RPMI8226 (cell line): Measurements from ENCODE around the gene HECTD2.
"Not testable (repeated sequence)": the region's sequence is repeated elsewhere in the genome, so short reads cannot be mapped to it uniquely, and the experiment has no call there.

ENCODE experiments used
- DNase-seq: peaks from one replicate; pipeline ENCODE4 v3.0.0-alpha.2; 2015

Gene HECTD2

DNA sequence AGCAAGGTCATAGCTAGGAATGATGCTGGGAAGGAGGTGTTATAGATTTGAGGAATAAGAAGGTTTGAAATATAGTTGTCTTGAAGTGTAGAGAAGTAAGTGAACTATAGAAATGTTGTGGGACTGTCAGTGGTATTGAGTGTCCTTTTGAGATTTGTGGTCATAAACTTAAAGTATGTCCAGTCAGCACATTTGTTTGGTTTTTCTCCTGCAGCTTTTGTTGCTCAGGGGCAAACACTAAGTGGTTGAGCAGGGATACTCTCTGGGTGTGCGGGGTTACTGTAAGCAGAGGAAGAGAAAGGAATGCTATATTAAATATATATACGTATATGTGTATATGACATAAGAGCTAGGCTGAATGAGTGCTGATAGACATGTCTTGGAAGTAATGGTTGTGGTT lies 67.1 kb downstream of the HECTD2 start:
- peak; percentile 2 for DNase-seq

- no peak for DNase-seq
Measured at GRCh38 chr10:91479583-91479982, 69.4 kb downstream of the HECTD2 start.

GRCh38 chr10:91487911-91488582 lies 77.9 kb downstream of the HECTD2 start:
- DNase-seq: no peak

DNA sequence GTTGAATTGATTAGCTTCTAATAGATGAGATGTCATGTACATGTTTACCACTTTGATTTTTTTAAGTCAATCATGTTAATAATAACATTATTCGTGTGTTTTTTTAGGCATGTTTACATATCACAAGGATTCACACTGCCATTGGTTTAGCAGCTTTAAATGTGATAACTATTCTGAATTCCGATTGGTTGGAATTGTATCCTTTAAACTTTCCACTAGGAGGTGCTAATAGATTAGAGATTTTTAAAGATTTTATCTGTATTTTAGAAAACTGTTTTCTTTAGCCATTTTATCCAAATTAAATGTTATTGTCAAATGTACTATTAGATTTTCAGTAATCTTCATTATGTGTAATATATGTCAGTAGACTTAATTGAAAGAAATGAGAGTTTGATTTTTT lies 83.2 kb downstream of the HECTD2 start:
- DNase-seq: peak; percentile 11

- no peak for DNase-seq
Measured at GRCh38 chr10:91495402-91495801, 85.3 kb downstream of the HECTD2 start.

DNA sequence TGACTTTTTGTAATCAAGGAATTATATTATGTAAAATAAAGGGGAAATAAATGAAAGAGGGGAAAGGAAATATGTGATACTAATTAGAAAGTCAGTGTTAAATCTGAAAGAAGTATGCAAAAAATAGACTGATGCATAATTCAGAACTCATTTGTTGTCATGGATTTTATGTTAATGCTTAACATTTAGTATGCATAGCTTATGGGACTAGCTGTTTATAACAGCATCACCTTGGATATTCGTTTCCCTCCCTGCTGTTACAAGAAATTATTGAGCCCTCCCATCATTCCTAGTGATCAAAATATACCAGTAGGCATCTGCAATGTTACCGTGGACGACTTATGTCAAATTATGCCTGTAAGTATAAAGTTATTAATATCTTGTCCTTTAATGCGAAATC lies 85.9 kb downstream of the HECTD2 start:
- DNase-seq: no peak

- peak; percentile 49 for DNase-seq
Measured at GRCh38 chr10:91511549-91512330, 101.6 kb downstream of the HECTD2 start.

DNA sequence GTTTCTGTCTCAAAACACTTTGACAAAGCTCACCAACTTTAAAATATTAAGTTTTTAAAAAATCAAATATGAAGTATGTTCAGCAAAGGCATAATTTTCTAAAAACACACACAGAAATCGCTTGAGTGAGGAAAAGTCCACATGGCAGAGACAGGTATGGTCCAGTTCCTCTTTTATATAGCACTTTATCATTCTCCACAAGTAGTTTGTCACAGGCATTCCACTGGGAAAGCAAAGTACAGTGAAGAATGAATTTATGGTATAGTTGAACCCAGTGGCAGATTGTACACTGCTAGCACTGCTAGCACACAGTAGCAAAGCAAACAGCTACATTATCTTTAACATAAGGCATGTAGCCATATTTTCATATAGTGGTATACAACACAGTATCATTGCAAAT lies 102.3 kb downstream of the HECTD2 start:
- DNase-seq: peak; percentile 21

DNA sequence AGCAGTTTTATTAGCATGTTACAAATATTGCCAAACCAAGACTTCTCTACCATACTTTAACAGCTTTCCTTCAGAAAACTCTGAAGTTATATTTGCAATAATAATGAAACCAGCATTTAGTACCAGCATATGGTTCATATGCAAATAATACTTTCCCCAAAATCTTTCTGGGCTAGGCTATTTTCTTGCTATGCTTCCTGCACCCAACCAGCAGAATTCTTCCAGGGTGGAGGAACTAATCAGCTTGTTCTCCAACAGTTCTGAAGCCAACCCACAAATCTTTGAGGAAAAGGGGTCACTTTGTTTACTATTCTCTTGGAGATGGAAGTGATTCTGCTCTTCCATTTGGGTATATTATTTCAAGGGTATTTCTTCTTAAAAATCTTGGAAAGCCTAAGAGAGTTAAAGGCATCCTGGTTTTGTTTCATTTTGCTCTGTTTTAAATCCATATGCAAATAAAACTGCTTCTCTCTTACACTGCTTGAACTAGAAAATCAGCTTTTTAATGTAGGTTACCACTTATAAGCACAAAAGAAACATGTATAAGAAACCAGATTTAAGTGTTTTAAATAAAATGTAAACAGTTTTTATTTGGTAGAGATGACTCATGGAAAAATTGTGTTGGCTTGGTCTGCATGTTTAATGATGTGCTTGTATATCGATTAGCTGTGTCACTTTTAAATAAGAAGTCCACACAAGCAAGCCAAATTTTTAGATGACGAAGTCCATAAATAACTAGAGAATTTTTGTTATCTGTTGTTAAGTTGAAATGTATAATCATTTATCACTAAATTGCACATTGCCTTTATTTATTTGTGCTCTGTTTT lies 103.7 kb downstream of the HECTD2 start:
- DNase-seq: no peak

DNA sequence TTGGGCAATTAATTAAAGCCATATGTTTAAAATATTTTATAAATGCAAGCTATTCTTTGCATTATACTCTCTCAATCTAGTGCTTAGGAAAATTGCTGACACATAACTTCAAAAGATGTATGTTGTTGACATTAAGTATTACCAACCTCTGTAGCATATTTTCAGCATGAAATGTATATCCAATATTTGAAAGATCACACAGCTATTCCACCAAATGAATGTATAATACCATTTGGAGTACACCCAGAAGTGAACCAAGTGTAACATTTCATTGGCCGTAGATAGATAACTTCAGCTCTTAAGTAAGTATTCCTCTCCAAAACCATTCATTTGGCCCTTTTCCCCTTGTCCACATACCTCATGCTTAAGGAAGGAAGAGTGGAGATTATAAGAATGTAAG lies 104.6 kb downstream of the HECTD2 start:
- no peak for DNase-seq

DNA sequence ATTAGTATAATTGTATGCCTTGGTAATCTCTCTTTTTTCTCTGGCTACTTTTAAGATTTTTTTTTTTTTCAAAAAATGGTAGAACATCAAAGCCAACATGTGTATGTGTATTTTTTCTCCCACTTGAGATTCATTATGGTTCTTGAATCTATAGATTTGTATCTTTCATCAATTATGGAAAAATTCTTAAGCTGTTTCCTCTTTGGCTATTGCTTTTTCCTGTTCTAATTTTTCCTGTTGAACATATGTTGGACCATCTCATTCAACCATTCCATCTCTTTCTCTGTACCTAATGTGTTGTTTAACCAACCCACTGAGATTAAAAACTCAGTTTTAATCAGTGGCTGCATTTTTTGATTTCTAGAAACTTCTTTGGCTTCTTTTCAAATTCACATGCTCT lies 107.2 kb downstream of the HECTD2 start:
- no peak for DNase-seq

- peak; percentile 79 for DNase-seq
Measured at GRCh38 chr10:91519899-91520514, 109.9 kb downstream of the HECTD2 start.

DNA sequence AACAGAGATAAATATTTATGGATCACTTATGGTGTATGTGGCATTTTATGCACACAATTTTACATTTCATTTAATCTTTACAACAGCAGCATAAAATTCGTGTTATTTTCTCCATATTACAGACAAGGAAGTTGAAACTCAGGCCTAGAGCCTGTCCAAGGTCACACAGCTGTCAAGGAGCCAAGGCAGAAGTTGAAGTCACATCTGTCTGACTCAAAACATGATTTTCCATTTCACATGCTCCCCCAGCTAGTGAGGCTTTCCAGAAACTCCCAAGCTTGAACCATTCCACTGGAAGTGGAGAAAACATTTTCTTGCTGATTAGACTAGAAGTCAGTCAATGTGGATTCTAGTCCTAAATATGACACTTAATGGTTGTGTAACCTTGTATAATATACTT lies 110.5 kb downstream of the HECTD2 start:
- peak; percentile 66 for DNase-seq

DNA sequence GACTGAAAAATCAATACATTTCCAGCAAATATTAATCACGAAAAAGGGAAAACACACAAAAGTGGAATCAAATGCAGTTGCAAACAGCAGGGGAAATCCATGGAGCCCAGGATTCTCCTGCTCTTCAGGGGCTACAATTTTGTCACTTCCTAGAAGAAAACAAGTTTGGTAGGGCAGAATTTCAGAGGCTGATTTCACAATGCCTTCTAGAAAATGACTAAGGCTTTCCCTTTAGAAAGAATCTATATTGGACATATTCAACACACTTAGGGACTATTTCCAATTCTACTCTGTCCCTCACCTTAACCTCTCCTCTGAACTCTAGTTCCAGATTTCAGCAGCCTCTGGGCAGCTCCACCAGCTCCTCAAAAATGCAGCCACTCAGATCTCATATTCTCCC lies 111.3 kb downstream of the HECTD2 start:
- peak; percentile 33 for DNase-seq

DNA sequence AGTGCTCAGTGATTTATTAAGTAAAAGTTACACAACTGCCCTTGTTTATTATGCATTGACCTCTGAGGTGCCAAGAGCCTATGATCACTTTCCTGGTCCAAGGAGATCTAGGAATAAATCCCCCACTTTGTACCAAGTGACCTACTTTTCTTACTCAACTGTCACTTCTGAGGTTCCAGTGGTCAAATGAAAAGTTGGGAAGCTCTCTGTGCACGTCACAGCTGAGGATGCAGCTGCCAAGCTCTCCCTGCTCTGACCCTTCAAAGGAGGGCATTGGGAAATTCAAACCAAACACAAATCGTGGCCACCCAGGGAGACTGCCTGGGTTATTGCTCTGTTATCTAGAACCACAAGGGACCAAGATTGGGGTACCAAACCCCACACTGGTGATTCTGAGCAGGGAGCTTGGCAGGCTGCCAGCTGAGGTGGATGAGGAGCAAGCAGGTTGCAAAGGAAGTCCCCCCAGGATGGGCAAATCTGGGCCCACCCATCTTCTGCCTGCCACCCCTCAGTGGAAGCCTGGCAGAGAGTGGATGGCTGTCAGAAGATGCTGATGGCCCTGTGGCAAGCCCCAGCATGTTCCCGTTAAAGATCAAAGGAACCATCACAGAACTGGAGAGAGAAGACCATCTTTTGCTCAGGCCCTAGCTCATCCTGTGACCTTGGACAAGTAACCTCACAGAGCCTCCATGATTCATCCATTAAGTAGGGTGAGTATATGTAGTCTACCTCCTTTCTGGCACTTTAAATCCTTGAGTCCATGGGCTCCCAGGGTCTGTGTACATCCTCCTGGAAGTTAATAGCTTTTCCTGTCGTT lies 116.0 kb downstream of the HECTD2 start:
- no peak for DNase-seq

DNA sequence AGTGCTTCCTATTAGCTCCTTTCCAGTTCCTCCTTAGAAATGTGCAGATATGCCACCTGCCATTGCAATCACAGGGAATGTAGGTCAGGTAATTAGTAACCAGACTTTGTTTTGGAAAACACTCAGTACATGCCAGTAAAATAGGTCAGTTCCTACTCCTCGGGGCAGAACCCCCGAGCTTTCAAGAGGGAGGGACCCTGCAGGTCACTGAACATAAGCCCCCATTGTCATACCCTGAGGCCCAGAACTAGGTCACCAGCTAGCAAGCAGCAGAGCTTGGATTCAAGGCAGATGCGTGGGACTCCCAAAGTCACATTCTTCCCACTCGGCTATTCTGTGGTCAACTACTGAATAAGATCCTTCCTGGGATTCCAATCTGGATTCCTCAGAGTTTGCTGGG lies 117.9 kb downstream of the HECTD2 start:
- DNase-seq: no peak

GRCh38 chr10:91528768-91529167 lies 118.6 kb downstream of the HECTD2 start:
- no peak for DNase-seq

DNA sequence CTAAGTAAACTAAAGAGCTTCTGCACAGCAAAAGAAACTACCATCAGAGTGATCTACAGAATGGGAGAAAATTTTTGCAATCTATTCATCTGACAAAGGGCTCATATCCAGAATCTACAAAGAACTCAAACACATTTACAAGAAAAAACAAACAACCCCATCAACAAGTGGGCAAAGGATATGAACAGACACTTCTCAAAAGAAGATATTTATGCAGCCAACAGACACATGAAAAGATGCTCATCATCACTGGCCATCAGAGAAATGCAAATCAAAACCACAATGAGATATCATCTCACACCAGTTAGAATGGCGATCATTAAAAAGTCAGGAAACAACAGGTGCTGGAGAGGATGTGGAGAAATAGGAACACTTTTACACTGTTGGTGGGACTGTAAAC lies 124.6 kb downstream of the HECTD2 start:
- DNase-seq: not testable (repeated sequence)

- DNase-seq: no peak
Measured at GRCh38 chr10:91536111-91536510, 126.0 kb downstream of the HECTD2 start.

DNA sequence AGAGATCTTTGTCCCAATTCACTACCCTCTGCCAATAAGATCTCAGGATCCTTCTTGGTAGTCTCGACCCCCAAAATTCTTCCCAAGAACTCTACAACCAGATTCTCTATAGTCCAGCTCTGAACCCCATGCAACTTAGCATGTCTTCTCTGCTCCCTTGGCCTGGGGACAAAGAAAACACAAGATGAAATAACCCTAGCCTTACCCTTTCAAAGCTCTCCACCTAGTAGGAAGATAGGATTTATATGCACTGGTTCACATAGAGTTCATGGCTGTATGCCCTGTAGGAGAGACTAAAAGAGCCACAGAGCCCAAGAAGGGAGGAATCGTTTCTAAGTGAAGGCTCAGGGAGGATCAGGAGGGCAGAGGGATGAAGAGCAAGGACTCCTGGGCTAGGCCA lies 126.6 kb downstream of the HECTD2 start:
- DNase-seq: no peak

DNA sequence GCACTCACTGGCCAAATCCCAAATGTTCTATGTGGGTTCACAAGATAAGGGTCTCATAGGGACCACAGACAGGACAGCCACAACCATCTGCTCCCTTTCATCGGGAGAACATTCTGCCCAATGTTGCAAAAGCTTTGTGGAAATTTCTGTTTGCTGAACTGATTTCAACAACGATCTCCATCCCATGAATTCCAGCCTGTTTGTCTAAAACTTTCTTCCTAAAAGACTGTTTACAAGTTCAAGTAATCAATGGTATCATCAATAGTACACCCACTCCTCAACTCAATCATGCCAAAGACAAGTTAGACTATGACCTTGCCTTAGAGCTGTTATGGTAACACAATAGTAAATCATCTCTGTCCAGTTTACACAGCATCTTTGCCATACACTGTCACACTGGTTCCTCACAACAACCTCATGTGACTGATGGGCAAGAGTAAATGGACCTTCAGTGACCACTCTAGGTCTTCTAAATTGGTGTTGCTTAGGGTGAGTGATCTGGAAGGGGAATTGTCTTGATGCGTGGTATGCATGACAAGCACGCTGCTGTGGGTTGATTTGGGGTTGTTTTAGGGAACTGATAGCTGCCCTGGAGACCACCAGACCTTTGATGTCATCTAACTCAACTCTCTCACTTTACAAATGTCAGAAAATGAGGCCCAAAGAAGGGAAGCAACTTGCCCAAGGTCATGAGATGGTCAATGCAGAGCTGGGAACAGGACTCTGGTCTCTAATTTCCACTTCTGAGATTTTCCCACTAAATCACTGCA lies 127.7 kb downstream of the HECTD2 start:
- no peak for DNase-seq

GRCh38 chr10:91539930-91540329 lies 129.8 kb downstream of the HECTD2 start:
- DNase-seq: no peak
